Mesothelial cell of epicardium (in vitro differentiated cells): ENCODE results near the gene CD38. TPM values are rescaled to one million over a fixed set of nuclear protein-coding genes. Genes with fewer than 3 reads are reported as not detected.
"Not testable (repeated sequence)": the region's sequence is repeated elsewhere in the genome, so short reads cannot be mapped to it uniquely, and the experiment has no call there.

Experiments
- DNase-seq, 2 experiments: peaks; one replicate each; pipeline ENCODE4 v3.0.0; 2021; ENCODE audit warnings: low spot score in 2 of 2; ENCODE audit not compliant: unreplicated experiment in 2 of 2
- H3K27ac Mint-ChIP-seq: 2 replicates; pipeline ENCODE4 v1.8.0; 2021; ENCODE audit warnings: mixed read lengths
- H3K27me3 Mint-ChIP-seq: 2 replicates; pipeline ENCODE4 v1.8.0; 2021; ENCODE audit warnings: low read depth, mixed read lengths
- H3K36me3 Mint-ChIP-seq: 2 replicates; pipeline ENCODE4 v1.8.0; 2021; ENCODE audit warnings: mixed read lengths
- H3K4me1 Mint-ChIP-seq: 2 replicates; pipeline ENCODE4 v1.8.0; 2021; ENCODE audit warnings: mixed read lengths
- H3K4me3 Mint-ChIP-seq: 2 replicates; pipeline ENCODE4 v1.8.0; 2021; ENCODE audit warnings: mild to moderate bottlenecking, moderate library complexity, mixed read lengths
- H3K9me3 Mint-ChIP-seq: 2 replicates; pipeline ENCODE4 v1.8.0; 2021; ENCODE audit warnings: mixed read lengths
- total RNA-seq: library from RNA; stranded (reverse); gene quantifications from 3 replicates; pipeline ENCODE4 v1.2.1, GENCODE V29; 2021
- TF ChIP-seq, protein P1 (sequence below): fragments of 200-600 bp; sonication (generic); IDR thresholded peaks from one replicate; pipeline ENCODE4 v1.5.0; 2021; ENCODE audit warnings: antibody characterized with exemption; ENCODE audit not compliant: unreplicated experiment

CD38 gene
- total RNA-seq, 1 donor from 2014 or later, result 0.20 TPM

DNA sequence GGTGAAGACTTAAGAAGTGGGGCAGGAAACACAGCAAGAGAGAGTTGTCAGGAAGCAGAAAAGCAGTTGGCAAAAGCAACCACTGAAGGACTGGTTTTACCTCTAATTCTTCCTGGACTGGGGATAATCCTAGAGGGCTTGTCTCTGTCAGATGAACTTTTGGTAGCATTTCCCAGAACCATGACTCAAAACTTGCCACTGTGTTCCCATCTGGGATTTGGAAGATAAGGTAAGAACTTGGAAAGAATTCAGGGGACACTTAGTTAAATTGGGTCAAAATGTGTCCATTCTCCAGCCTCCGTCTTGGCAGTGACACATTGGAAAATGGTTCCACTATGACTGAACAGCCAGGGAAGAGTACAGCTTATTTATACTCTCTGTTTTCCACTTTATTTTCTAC is 55.7 kb downstream of the CD38 start:
- no peak for DNase-seq
- TF ChIP-seq, protein P1, sequence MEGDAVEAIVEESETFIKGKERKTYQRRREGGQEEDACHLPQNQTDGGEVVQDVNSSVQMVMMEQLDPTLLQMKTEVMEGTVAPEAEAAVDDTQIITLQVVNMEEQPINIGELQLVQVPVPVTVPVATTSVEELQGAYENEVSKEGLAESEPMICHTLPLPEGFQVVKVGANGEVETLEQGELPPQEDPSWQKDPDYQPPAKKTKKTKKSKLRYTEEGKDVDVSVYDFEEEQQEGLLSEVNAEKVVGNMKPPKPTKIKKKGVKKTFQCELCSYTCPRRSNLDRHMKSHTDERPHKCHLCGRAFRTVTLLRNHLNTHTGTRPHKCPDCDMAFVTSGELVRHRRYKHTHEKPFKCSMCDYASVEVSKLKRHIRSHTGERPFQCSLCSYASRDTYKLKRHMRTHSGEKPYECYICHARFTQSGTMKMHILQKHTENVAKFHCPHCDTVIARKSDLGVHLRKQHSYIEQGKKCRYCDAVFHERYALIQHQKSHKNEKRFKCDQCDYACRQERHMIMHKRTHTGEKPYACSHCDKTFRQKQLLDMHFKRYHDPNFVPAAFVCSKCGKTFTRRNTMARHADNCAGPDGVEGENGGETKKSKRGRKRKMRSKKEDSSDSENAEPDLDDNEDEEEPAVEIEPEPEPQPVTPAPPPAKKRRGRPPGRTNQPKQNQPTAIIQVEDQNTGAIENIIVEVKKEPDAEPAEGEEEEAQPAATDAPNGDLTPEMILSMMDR, result no peak

DNA sequence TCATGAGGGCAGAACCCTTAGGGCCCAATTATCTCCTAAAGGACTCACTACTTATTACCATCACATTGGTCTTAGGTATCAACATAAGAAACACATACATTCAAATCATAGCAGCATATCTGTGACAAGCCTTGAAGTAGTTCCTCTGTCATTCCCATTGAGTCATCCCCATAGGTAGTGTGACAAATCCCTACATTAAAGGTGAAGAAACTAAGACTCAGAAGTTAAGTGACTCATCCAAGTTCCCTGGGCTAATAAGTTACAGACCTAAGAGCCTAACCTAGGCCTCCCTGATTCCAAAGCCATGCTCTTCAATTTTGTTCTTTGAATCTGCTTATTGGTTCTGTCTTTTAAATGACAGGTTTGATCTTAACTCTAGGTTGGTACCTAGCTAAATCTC is 58.2 kb downstream of the CD38 start:
- Mint-ChIP-seq H3K9me3 (peaks cover 8% of the 10 kb centered on the region), H3K4me1 (no peaks in the 10 kb centered on the region), H3K36me3 (no peaks in the 10 kb centered on the region), H3K27me3 (no peaks in the 10 kb centered on the region), H3K27ac (no peak overlapping the region), H3K4me3 (no peak overlapping the region)
- no peak for DNase-seq
- TF ChIP-seq, protein P1, result no peak

More for the DNA sequence above, 55.7 kb downstream of the CD38 start:
- Mint-ChIP-seq H3K4me3 (no peak overlapping the region), H3K4me1 (no peaks in the 10 kb centered on the region), H3K27ac (no peak overlapping the region), H3K9me3 (peaks cover 27% of the 10 kb centered on the region), H3K36me3 (peaks cover 4% of the 10 kb centered on the region), H3K27me3 (no peaks in the 10 kb centered on the region)

DNA sequence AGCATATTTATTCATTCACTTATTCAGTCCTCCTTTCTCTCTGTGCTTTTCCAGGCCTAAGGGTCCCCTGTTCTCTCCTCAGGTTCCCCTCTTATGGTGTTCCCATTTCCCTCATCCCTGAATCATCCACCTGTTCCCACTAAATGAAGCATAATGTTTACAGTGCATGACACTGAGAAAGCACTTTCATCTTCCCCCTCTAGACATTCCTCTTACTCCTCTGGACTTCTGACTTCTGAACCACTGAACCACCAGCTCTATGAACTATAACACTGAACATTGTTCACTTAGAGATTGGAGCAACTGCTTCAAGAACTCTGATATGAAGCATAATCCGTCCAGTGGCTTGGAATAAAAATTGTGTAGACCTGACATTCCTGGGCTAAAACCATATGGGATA is 59.5 kb downstream of the CD38 start:
- TF ChIP-seq, protein P1, result no peak
- no peaks in the 10 kb centered on the region for H3K27me3 Mint-ChIP-seq
- H3K9me3 Mint-ChIP-seq, result no peaks in the 10 kb centered on the region
- no peak overlapping the region for H3K4me3 Mint-ChIP-seq
- no peaks in the 10 kb centered on the region for H3K36me3 Mint-ChIP-seq
- DNase-seq, result no peak
- no peak overlapping the region for H3K27ac Mint-ChIP-seq
- no peaks in the 10 kb centered on the region for H3K4me1 Mint-ChIP-seq

DNA sequence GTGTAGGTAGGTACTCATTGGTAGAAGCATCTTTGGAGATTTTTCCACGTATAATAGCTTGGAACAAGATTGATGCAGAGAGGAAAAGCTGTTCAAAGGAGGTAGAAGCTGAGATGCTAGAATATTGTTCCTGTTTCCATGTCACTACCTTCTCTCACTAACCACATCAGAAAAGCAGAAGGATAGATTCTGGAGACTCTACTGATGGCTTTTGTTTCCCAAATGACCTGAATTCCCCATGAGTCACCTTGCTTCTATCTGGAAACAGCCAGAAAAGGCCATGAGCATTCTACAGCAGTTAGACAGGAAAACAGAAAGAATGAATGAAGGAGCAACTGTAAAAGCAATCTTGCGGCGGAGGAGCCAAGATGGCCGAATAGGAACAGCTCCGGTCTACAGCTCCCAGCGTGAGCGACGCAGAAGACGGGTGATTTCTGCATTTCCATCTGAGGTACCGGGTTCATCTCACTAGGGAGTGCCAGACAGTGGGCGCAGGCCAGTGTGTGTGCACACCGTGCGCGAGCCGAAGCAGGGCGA is 63.1 kb downstream of the CD38 start:
- not testable (repeated sequence) for H3K27me3 Mint-ChIP-seq, H3K9me3 Mint-ChIP-seq, H3K36me3 Mint-ChIP-seq, H3K27ac Mint-ChIP-seq, H3K4me1 Mint-ChIP-seq, H3K4me3 Mint-ChIP-seq, DNase-seq

GRCh38 chr4:15847746-15848145 is 69.6 kb downstream of the CD38 start:
- no peak for DNase-seq
- TF ChIP-seq, protein P1, result no peak
- Mint-ChIP-seq H3K4me1 (no peaks in the 10 kb centered on the region), H3K27me3 (no peaks in the 10 kb centered on the region), H3K4me3 (no peak overlapping the region), H3K27ac (no peak overlapping the region), H3K36me3 (no peaks in the 10 kb centered on the region), H3K9me3 (peaks cover 5% of the 10 kb centered on the region)

GRCh38 chr4:15848191-15848842 is 70.2 kb downstream of the CD38 start:
- TF ChIP-seq, protein P1, result no peak
- Mint-ChIP-seq H3K36me3 (no peaks in the 10 kb centered on the region), H3K4me1 (no peaks in the 10 kb centered on the region), H3K4me3 (no peak overlapping the region), H3K9me3 (peaks cover 5% of the 10 kb centered on the region), H3K27me3 (no peaks in the 10 kb centered on the region), H3K27ac (no peak overlapping the region)
- no peak for DNase-seq
